WTC11 (cell line): ENCODE data around the gene ARHGAP6.

Experiments
- ARID4B ChIP-seq: sonication (generic); formaldehyde crosslinking; IDR thresholded peaks from 2 replicates; pipeline ENCODE4 v1.8.0; 2023; ENCODE audit warnings: missing genetic modification reagents, mild to moderate bottlenecking, borderline replicate concordance
- CREB1 ChIP-seq: sonication (generic); formaldehyde crosslinking; IDR thresholded peaks from 2 replicates; pipeline ENCODE4 v1.8.0; 2023; ENCODE audit warnings: mild to moderate bottlenecking, missing genetic modification reagents
- CTCF ChIP-seq: fragments of 200-600 bp; IDR thresholded peaks from 2 replicates; pipeline ENCODE4 v1.8.0; 2022; ENCODE audit warnings: antibody characterized with exemption
- E2F4 ChIP-seq: sonication (generic); formaldehyde crosslinking; IDR thresholded peaks from 2 replicates; pipeline ENCODE4 v1.8.1; 2022; ENCODE audit warnings: low read depth, mild to moderate bottlenecking, moderate library complexity, missing genetic modification reagents, borderline replicate concordance
- ELF4 ChIP-seq: sonication (generic); formaldehyde crosslinking; IDR thresholded peaks from 2 replicates; pipeline ENCODE4 v1.8.1; 2022; ENCODE audit warnings: low read depth, mild to moderate bottlenecking, moderate library complexity, missing genetic modification reagents
- FOXK1 ChIP-seq: sonication (generic); formaldehyde crosslinking; IDR thresholded peaks from 2 replicates; pipeline ENCODE4 v1.8.0; 2022; ENCODE audit warnings: mild to moderate bottlenecking, moderate library complexity, missing genetic modification reagents
- FOXP1 ChIP-seq: sonication (generic); formaldehyde crosslinking; IDR thresholded peaks from 2 replicates; pipeline ENCODE4 v1.8.0; 2022; ENCODE audit warnings: missing genetic modification reagents, mild to moderate bottlenecking, moderate library complexity, borderline replicate concordance
- JUN ChIP-seq: sonication (generic); formaldehyde crosslinking; IDR thresholded peaks from 2 replicates; pipeline ENCODE4 v1.8.0; 2023; ENCODE audit warnings: mild to moderate bottlenecking, missing genetic modification reagents
- NFE2L1 ChIP-seq: sonication (generic); formaldehyde crosslinking; IDR thresholded peaks from 2 replicates; pipeline ENCODE4 v1.8.1; 2023; ENCODE audit warnings: missing genetic modification reagents
- NR3C1 ChIP-seq: sonication (generic); formaldehyde crosslinking; conservative IDR thresholded peaks from 2 replicates; pipeline ENCODE4 v1.8.1; 2023; ENCODE audit warnings: low read depth, mild to moderate bottlenecking, missing genetic modification reagents
- PREB ChIP-seq: sonication (generic); formaldehyde crosslinking; IDR thresholded peaks from 2 replicates; pipeline ENCODE4 v1.8.1; 2022; ENCODE audit warnings: mild to moderate bottlenecking, missing genetic modification reagents, moderate library complexity, borderline replicate concordance
- TCF7 ChIP-seq: sonication (generic); formaldehyde crosslinking; IDR thresholded peaks from 2 replicates; pipeline ENCODE4 v1.8.0; 2022; ENCODE audit warnings: mild to moderate bottlenecking, low read depth, missing genetic modification reagents, moderate library complexity
- TP53 ChIP-seq: sonication (generic); formaldehyde crosslinking; IDR thresholded peaks from 2 replicates; pipeline ENCODE4 v1.8.1; 2023; ENCODE audit warnings: mild to moderate bottlenecking, missing genetic modification reagents

GRCh38 chrX:11143931-11144678 lies 521.6 kb downstream of the ARHGAP6 start:
- TF ChIP-seq E2F4 (no peak), NR3C1 (CRISPR knock-in tag) (no peak), CTCF (peak; percentile 52; the same call in 1 of the 2 replicates), TCF7 (CRISPR knock-in tag) (no peak), PREB (no peak), FOXK1 (CRISPR knock-in tag) (no peak), ELF4 (CRISPR knock-in tag) (no peak), JUN (CRISPR knock-in tag) (no peak), NFE2L1 (CRISPR knock-in tag) (no peak), ARID4B (CRISPR knock-in tag) (no peak), CREB1 (CRISPR knock-in tag) (no peak), FOXP1 (CRISPR knock-in tag) (no peak), TP53 (no peak)
